MM.1S (cell line): ENCODE data around the gene TMEM184A.

Experiments used
- CTCF ChIP-seq: fragments of 300-600 bp; sonication (generic); IDR thresholded peaks from 2 replicates; pipeline ENCODE4 v1.5.1; 2016; ENCODE audit warnings: antibody characterized with exemption, low read length, mixed read lengths
- EZH2 ChIP-seq: fragments of 300-600 bp; sonication (generic); optimal IDR thresholded peaks from 2 replicates; pipeline ENCODE3; 2017; ENCODE audit warnings: low read depth, mild to moderate bottlenecking, antibody characterized with exemption, low read length, mixed read lengths
- EZH2phosphoT487 ChIP-seq: fragments of 300-600 bp; sonication (generic); IDR thresholded peaks from 2 replicates; pipeline ENCODE4 v1.6.1; 2018; ENCODE audit warnings: antibody characterized with exemption, low read length

DNA sequence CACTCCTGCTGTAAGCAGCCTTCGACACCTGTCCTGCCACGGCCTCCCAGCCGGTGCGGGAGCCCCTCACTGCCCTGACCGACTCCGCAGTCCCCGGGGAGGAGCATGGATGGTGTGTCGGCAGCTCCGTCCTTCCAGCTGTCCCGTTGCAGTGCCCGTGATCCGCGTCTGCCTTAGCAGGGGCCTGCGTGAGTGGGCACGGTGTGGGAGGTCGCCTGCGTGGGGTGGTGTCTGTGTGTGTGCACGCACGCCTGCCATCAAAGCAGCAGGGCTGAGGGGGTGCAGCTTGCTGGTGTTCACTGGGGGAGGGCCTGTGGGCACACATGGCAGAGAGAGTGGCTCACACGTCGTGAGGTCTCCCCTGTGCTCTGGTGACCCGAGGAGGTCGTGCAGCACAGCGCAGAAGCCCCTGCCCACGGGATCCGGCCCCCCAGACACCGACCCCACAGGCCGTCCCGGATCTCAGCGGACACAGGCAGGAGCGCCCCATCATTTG lies 15.2 kb downstream of the TMEM184A start:
- TF ChIP-seq CTCF (no peak), EZH2 (no peak), EZH2phosphoT487 (no peak)
